Kidney tubule cell (primary cell): Measurements from ENCODE around the gene ATAD3A.

Experiments used
- DNase-seq: peaks from one replicate; pipeline ENCODE4 v3.0.0-alpha.2; 2018; ENCODE audit warnings: low spot score

ATAD3A gene

GRCh38 chr1:1540090-1540817, 28.3 kb downstream of the ATAD3A start, which contains the start of gene TMEM240:
Gene TMEM240 (minus strand): TSS chr1:1540624. CDS start chr1:1540346, 278 bp downstream.
- DNase-seq, result peak; percentile 45

- DNase-seq, result no peak
These were observed 29.1 kb downstream of the ATAD3A start for GRCh38 chr1:1540818-1541628.

GRCh38 chr1:1541956-1542765, 30.2 kb downstream of the ATAD3A start:
- DNase-seq, result no peak

- no peak for DNase-seq
These were observed 31.1 kb downstream of the ATAD3A start for GRCh38 chr1:1542766-1543705.

- peak; percentile 20 for DNase-seq
These were observed 31.7 kb downstream of the ATAD3A start for GRCh38 chr1:1543706-1544099.

- no peak for DNase-seq
These were observed 32.6 kb downstream of the ATAD3A start for GRCh38 chr1:1544544-1544943.

- no peak for DNase-seq
These were observed 34.2 kb downstream of the ATAD3A start for GRCh38 chr1:1545946-1546737.

GRCh38 chr1:1547011-1547410, 35.0 kb downstream of the ATAD3A start:
- no peak for DNase-seq

GRCh38 chr1:1547476-1547875, 35.5 kb downstream of the ATAD3A start:
- no peak for DNase-seq

GRCh38 chr1:1548591-1548990, 36.6 kb downstream of the ATAD3A start:
- no peak for DNase-seq

GRCh38 chr1:1550087-1550486, 38.1 kb downstream of the ATAD3A start:
- no peak for DNase-seq

- DNase-seq, result no peak
These were observed 38.9 kb downstream of the ATAD3A start for GRCh38 chr1:1550591-1551432.

- no peak for DNase-seq
These were observed 39.7 kb downstream of the ATAD3A start for GRCh38 chr1:1551524-1552262.

GRCh38 chr1:1552263-1552639, 40.3 kb downstream of the ATAD3A start:
- DNase-seq, result no peak

GRCh38 chr1:1553821-1554494, 42.0 kb downstream of the ATAD3A start:
- no peak for DNase-seq

- no peak for DNase-seq
These were observed 42.6 kb downstream of the ATAD3A start for GRCh38 chr1:1554550-1554925.

GRCh38 chr1:1554926-1555915, 43.3 kb downstream of the ATAD3A start:
- DNase-seq, result peak; percentile 68
